ENCODE data around the gene OSBPL1A. TPM values are rescaled to one million over a fixed set of nuclear protein-coding genes. Genes with fewer than 3 reads are reported as not detected.

Gene OSBPL1A
- total RNA-seq, 1 experiment from 2014 or later = 37.4 TPM

GRCh38 chr18:24366328-24366727 lies 31.3 kb downstream of the OSBPL1A start:
- CTCF ChIA-PET = no interaction called here

GRCh38 chr18:24364177-24364576 lies 33.4 kb downstream of the OSBPL1A start:
- Histone ChIP-seq H4K20me1 (ENCODE audit: insufficient read depth) (no peaks in the 10 kb centered on the region), H2AFZ (no peak overlapping the region), H3K27me3 (ENCODE audit: insufficient read depth, low read depth) (no peaks in the 10 kb centered on the region), H3K9me3 (ENCODE audit: insufficient read depth, low read depth) (no peaks in the 10 kb centered on the region), H3K4me3 (no peak overlapping the region), H3K36me3 (ENCODE audit: low read depth) (no peaks in the 10 kb centered on the region), H3K4me1 (replicated peaks; ENCODE audit: insufficient read depth) (peaks cover 16% of the 10 kb centered on the region), H3K79me2 (ENCODE audit: low read depth) (no peaks in the 10 kb centered on the region), H3K27ac (no peak overlapping the region), H3K9me2 (ENCODE audit: insufficient read depth) (no peaks in the 10 kb centered on the region), H3F3A (ENCODE audit: insufficient read depth, low read depth) (0 out of 2 replicates have a peak, but pooled peaks cover 11% of the 10 kb centered on the region), H3K4me2 (no peak overlapping the region)
- no peak for TF ChIP-seq CTCF (conservative IDR thresholded peaks at IDR 0.05)
- no peak for TF ChIP-seq EZH2 (IDR thresholded peaks at IDR 0.05; ENCODE audit: low read depth)
- DNase-seq = no peak
- POLR2A ChIA-PET (ENCODE audit: unreplicated experiment) = no interaction called here
- CTCF ChIA-PET = interaction anchor here (0.7 kb wide), 1 partner anchor 120 kb away, joined by 3 read pairs; no protein-coding TSS in a partner anchor
- intact Hi-C loops (cut with micrococcal nuclease; ENCODE audit: unreplicated experiment) = loop anchor here (5.0 kb wide), 1 partner anchor 33 kb away; the partner anchor contains the start of gene OSBPL1A
- no TSS peak for BruUV-seq (replicated peaks)

More at GRCh38 chr18:24366328-24366727, 31.3 kb downstream of the OSBPL1A start:
- Histone ChIP-seq H3K4me3 (no peak overlapping the region), H3K9me3 (ENCODE audit: insufficient read depth, low read depth) (no peaks in the 10 kb centered on the region), H3K9me2 (ENCODE audit: insufficient read depth) (no peaks in the 10 kb centered on the region), H3K36me3 (ENCODE audit: low read depth) (no peaks in the 10 kb centered on the region), H3K4me2 (no peak overlapping the region), H3F3A (ENCODE audit: insufficient read depth, low read depth) (0 out of 2 replicates have a peak, but pooled peaks cover 11% of the 10 kb centered on the region), H3K4me1 (replicated peaks; ENCODE audit: insufficient read depth) (peaks cover 16% of the 10 kb centered on the region), H2AFZ (no peak overlapping the region), H3K27me3 (ENCODE audit: insufficient read depth, low read depth) (no peaks in the 10 kb centered on the region), H3K79me2 (ENCODE audit: low read depth) (no peaks in the 10 kb centered on the region), H3K27ac (no peak overlapping the region), H4K20me1 (ENCODE audit: insufficient read depth) (no peaks in the 10 kb centered on the region)
- no TSS peak for BruUV-seq (replicated peaks)
- POLR2A ChIA-PET (ENCODE audit: unreplicated experiment) = no interaction called here
- TF ChIP-seq CTCF (conservative IDR thresholded peaks at IDR 0.05) = no peak
- TF ChIP-seq EZH2 (IDR thresholded peaks at IDR 0.05; ENCODE audit: low read depth) = no peak
- intact Hi-C loops (cut with micrococcal nuclease; ENCODE audit: unreplicated experiment) = no loop called here
- DNase-seq = no peak

- Histone ChIP-seq H3K9me3 (ENCODE audit: insufficient read depth, low read depth) (no peaks in the 10 kb centered on the region), H3K4me1 (replicated peaks; ENCODE audit: insufficient read depth) (peaks cover 16% of the 10 kb centered on the region), H3K4me2 (peak overlapping the region; percentile 52), H3K4me3 (no peak overlapping the region), H3K27me3 (ENCODE audit: insufficient read depth, low read depth) (no peaks in the 10 kb centered on the region), H3F3A (ENCODE audit: insufficient read depth, low read depth) (0 out of 2 replicates have a peak, but pooled peaks cover 11% of the 10 kb centered on the region), H3K36me3 (ENCODE audit: low read depth) (no peaks in the 10 kb centered on the region), H4K20me1 (ENCODE audit: insufficient read depth) (no peaks in the 10 kb centered on the region), H2AFZ (no peak overlapping the region), H3K9me2 (ENCODE audit: insufficient read depth) (no peaks in the 10 kb centered on the region), H3K79me2 (ENCODE audit: low read depth) (no peaks in the 10 kb centered on the region), H3K27ac (peak overlapping the region; percentile 49)
- no TSS peak for BruUV-seq (replicated peaks)
- DNase-seq = peak; percentile 52 to 72
- TF ChIP-seq CTCF (conservative IDR thresholded peaks at IDR 0.05) (no peak), EZH2 (IDR thresholded peaks at IDR 0.05; ENCODE audit: low read depth) (no peak)
- POLR2A ChIA-PET (ENCODE audit: unreplicated experiment) = interaction anchor here (1.0 kb wide), 1 partner anchor 224 kb away, joined by 4 read pairs; the partner anchor contains the start of gene CABYR
- intact Hi-C loops (cut with micrococcal nuclease; ENCODE audit: unreplicated experiment) = loop anchor here (5.0 kb wide), 1 partner anchor 35 kb away; the partner anchor contains the start of gene OSBPL1A
- CTCF ChIA-PET = interaction anchor here (0.8 kb wide), 1 partner anchor 126 kb away, joined by 4 read pairs; no protein-coding TSS in a partner anchor
These were observed 34.9 kb downstream of the OSBPL1A start for GRCh38 chr18:24362757-24363156.

Data from PC-9 (cell line).